Neural progenitor cell (in vitro differentiated cells): Measurements from ENCODE around the gene TUBA8. TPM values are rescaled to one million over a fixed set of nuclear protein-coding genes. Genes with fewer than 3 reads are reported as not detected.

Experiments used
- DNase-seq: peaks from one replicate; pipeline ENCODE4 v3.0.0-alpha.2; 2016; ENCODE audit warnings: low spot score
- H2AFZ ChIP-seq: fragments of 200-600 bp; sonication (generic); replicated peaks from 2 replicates; pipeline ENCODE4 v1.6.1; 2016; ENCODE audit warnings: antibody characterized with exemption
- H3F3A ChIP-seq: fragments of 200-600 bp; sonication (generic); 2 replicates; pipeline ENCODE4 v1.6.1; 2016; ENCODE audit warnings: antibody characterized with exemption, low read depth
- H3K27ac ChIP-seq: fragments of 200-600 bp; sonication (generic); 2 replicates; pipeline ENCODE4 v1.5.1; 2016; ENCODE audit warnings: mild to moderate bottlenecking
- H3K27me3 ChIP-seq: fragments of 200-600 bp; sonication (generic); 2 replicates; pipeline ENCODE4 v1.6.1; 2016; ENCODE audit warnings: mild to moderate bottlenecking, moderate library complexity
- H3K36me3 ChIP-seq: fragments of 200-600 bp; sonication (generic); 2 replicates; pipeline ENCODE4 v1.5.1; 2016
- H3K4me1 ChIP-seq: fragments of 200-600 bp; sonication (generic); 2 replicates; pipeline ENCODE4 v1.6.1; 2016; ENCODE audit warnings: mixed run types
- H3K4me2 ChIP-seq: fragments of 200-600 bp; sonication (generic); 2 replicates; pipeline ENCODE4 v1.6.1; 2016
- H3K4me3 ChIP-seq: fragments of 200-600 bp; sonication (generic); 2 replicates; pipeline ENCODE4 v1.5.1; 2016
- H3K79me2 ChIP-seq: fragments of 200-600 bp; sonication (generic); 2 replicates; pipeline ENCODE4 v1.6.1; 2016; ENCODE audit warnings: low read depth
- H3K9ac ChIP-seq: fragments of 200-600 bp; sonication (generic); 2 replicates; pipeline ENCODE4 v1.6.1; 2016
- H3K9me3 ChIP-seq: fragments of 200-600 bp; sonication (generic); 2 replicates; pipeline ENCODE4 v1.5.1; 2016; ENCODE audit warnings: low read depth
- H4K20me1 ChIP-seq: fragments of 200-600 bp; sonication (generic); 2 replicates; pipeline ENCODE4 v1.6.1; 2016; ENCODE audit warnings: low read depth
- H3K27ac Mint-ChIP-seq: 3 replicates; pipeline ENCODE4 v1.8.0; 2021; ENCODE audit warnings: mixed read lengths
- H3K27me3 Mint-ChIP-seq: 2 replicates; pipeline ENCODE4 v1.8.0; 2022; ENCODE audit warnings: low read depth, mild to moderate bottlenecking, inconsistent platforms, moderate library complexity, mixed read lengths; ENCODE audit not compliant: insufficient read depth
- H3K36me3 Mint-ChIP-seq: 3 replicates; pipeline ENCODE4 v1.8.0; 2021; ENCODE audit warnings: mixed read lengths
- H3K4me1 Mint-ChIP-seq: 3 replicates; pipeline ENCODE4 v1.8.0; 2021; ENCODE audit warnings: mixed read lengths
- H3K4me3 Mint-ChIP-seq: 3 replicates; pipeline ENCODE4 v1.8.0; 2021; ENCODE audit warnings: mild to moderate bottlenecking, moderate library complexity, mixed read lengths
- H3K9me3 Mint-ChIP-seq: 3 replicates; pipeline ENCODE4 v1.8.0; 2020; ENCODE audit warnings: mixed read lengths
- CTCF ChIP-seq: fragments of 200-600 bp; sonication (generic); IDR thresholded peaks from 2 replicates; pipeline ENCODE4 v1.5.1; 2017; ENCODE audit warnings: antibody characterized with exemption, mild to moderate bottlenecking
- EZH2 ChIP-seq: fragments of 200-600 bp; sonication (generic); IDR thresholded peaks from 2 replicates; pipeline ENCODE4 v1.6.1; 2017; ENCODE audit warnings: antibody characterized with exemption, mild to moderate bottlenecking, moderate library complexity
- EZH2phosphoT487 ChIP-seq: fragments of 200-600 bp; sonication (generic); IDR thresholded peaks from 2 replicates; pipeline ENCODE4 v1.6.1; 2017; ENCODE audit warnings: antibody characterized with exemption
- total RNA-seq: library from RNA; depleted of rRNA; stranded (reverse); fragments of >200 nt; gene quantifications from 2 replicates; pipeline ENCODE4 v1.2.3, GENCODE V29; 2015; ENCODE audit warnings: low replicate concordance

Gene TUBA8
- total RNA-seq, 1 donor from 2014 or later, result 0.39 TPM

- peaks cover 2% of the 10 kb centered on the region for H3K27me3 Mint-ChIP-seq
- H3K4me3 ChIP-seq, result no peak overlapping the region
These were observed 35.8 kb downstream of the TUBA8 start for GRCh38 chr22:18146389-18146753.

GRCh38 chr22:18147791-18148190, 37.2 kb downstream of the TUBA8 start:
- Mint-ChIP-seq H3K27ac (no peak overlapping the region), H3K4me1 (no peaks in the 10 kb centered on the region), H3K36me3 (peaks cover 1% of the 10 kb centered on the region), H3K27me3 (peaks cover 2% of the 10 kb centered on the region), H3K4me3 (no peak overlapping the region), H3K9me3 (peaks cover 5% of the 10 kb centered on the region)
- H3F3A ChIP-seq, result peaks cover 15% of the 10 kb centered on the region
- H3K4me1 ChIP-seq, result no peaks in the 10 kb centered on the region
- no peaks in the 10 kb centered on the region for H3K79me2 ChIP-seq
- H2AFZ ChIP-seq, result no peak overlapping the region
- H3K4me3 ChIP-seq, result no peak overlapping the region
- peaks cover 42% of the 10 kb centered on the region for H3K27me3 ChIP-seq
- TF ChIP-seq CTCF, result no peak
- TF ChIP-seq EZH2phosphoT487, result no peak
- TF ChIP-seq EZH2, result no peak
- no peak overlapping the region for H3K27ac ChIP-seq
- no peaks in the 10 kb centered on the region for H3K9me3 ChIP-seq
- no peaks in the 10 kb centered on the region for H4K20me1 ChIP-seq
- H3K36me3 ChIP-seq, result no peaks in the 10 kb centered on the region
- H3K9ac ChIP-seq, result no peak overlapping the region
- DNase-seq, result no peak
- H3K4me2 ChIP-seq, result no peak overlapping the region

More at GRCh38 chr22:18146389-18146753, 35.8 kb downstream of the TUBA8 start:
- Mint-ChIP-seq H3K27ac (no peak overlapping the region), H3K36me3 (peaks cover 2% of the 10 kb centered on the region), H3K4me3 (no peak overlapping the region), H3K9me3 (peaks cover 4% of the 10 kb centered on the region), H3K4me1 (no peaks in the 10 kb centered on the region)
- Histone ChIP-seq H3K4me1 (no peaks in the 10 kb centered on the region), H4K20me1 (no peaks in the 10 kb centered on the region), H3K9me3 (no peaks in the 10 kb centered on the region), H3K36me3 (no peaks in the 10 kb centered on the region), H3K4me2 (no peak overlapping the region), H3K79me2 (no peaks in the 10 kb centered on the region), H3K27me3 (peaks cover 36% of the 10 kb centered on the region), H2AFZ (no peak overlapping the region), H3F3A (peaks cover 14% of the 10 kb centered on the region), H3K27ac (no peak overlapping the region), H3K9ac (no peak overlapping the region)
- DNase-seq, result no peak
- TF ChIP-seq EZH2, result no peak
- no peak for TF ChIP-seq CTCF
- TF ChIP-seq EZH2phosphoT487, result no peak

GRCh38 chr22:18148293-18148965, 37.8 kb downstream of the TUBA8 start:
- TF ChIP-seq CTCF (no peak), EZH2 (no peak), EZH2phosphoT487 (no peak)
- Mint-ChIP-seq H3K27ac (no peak overlapping the region), H3K27me3 (peaks cover 2% of the 10 kb centered on the region), H3K4me3 (peak overlapping the region; percentile 41), H3K4me1 (no peaks in the 10 kb centered on the region), H3K36me3 (peaks cover 1% of the 10 kb centered on the region), H3K9me3 (peaks cover 5% of the 10 kb centered on the region)
- Histone ChIP-seq H3K27me3 (peaks cover 42% of the 10 kb centered on the region), H3K4me1 (no peaks in the 10 kb centered on the region), H3K79me2 (no peaks in the 10 kb centered on the region), H3K27ac (no peak overlapping the region), H4K20me1 (no peaks in the 10 kb centered on the region), H3K4me2 (no peak overlapping the region), H3K9ac (no peak overlapping the region), H2AFZ (no peak overlapping the region), H3K4me3 (no peak overlapping the region), H3K9me3 (no peaks in the 10 kb centered on the region), H3F3A (peaks cover 15% of the 10 kb centered on the region), H3K36me3 (no peaks in the 10 kb centered on the region)
- no peak for DNase-seq
